Measurements from ENCODE around the gene NDUFS4. TPM values are rescaled to one million over a fixed set of nuclear protein-coding genes. Genes with fewer than 3 reads are reported as not detected.

The NDUFS4 gene
- polyA plus RNA-seq, 1 donor from 2014 or later: 77.0 TPM

GRCh38 chr5:53730943-53731342 lies 170.5 kb downstream of the NDUFS4 start:
- H3K4me1 Mint-ChIP-seq: peaks cover 6 to 10% (median 8%) of the 10 kb centered on the region in 3 donors
- peaks cover 2% of the 10 kb centered on the region for H3K36me3 Mint-ChIP-seq
- peak overlapping the region in 2 of 4 donors; percentile 60 to 82 for H3K4me3 Mint-ChIP-seq
- peaks cover 0 to 2% (median 0%) of the 10 kb centered on the region in 3 donors for H3K9me3 Mint-ChIP-seq
- no peak overlapping the region for H3K27ac Mint-ChIP-seq
- H3K27me3 Mint-ChIP-seq: no peaks in the 10 kb centered on the region

Other genes starting within 250 kb of the NDUFS4 start
- not detected for gene FST, start 80.0 kb upstream of the NDUFS4 start, polyA plus RNA-seq

All from IgD-negative memory B cell (primary cell).